HuH-7 (cell line): ENCODE results near the gene HLA-DOA.

Experiments used
- DNase-seq: peaks from one replicate; pipeline ENCODE4 v3.0.0; 2011; ENCODE audit warnings: low spot score

The HLA-DOA gene

GRCh38 chr6:33008944-33009861 is at the start of gene HLA-DOA:
HLA-DOA (minus strand) TSS chr6:33009591.
- DNase-seq: no peak

GRCh38 chr6:33057222-33058150 is 48.1 kb upstream of the HLA-DOA start:
- no peak for DNase-seq

- no peak for DNase-seq
These were observed 43.8 kb upstream of the HLA-DOA start for GRCh38 chr6:33053230-33053629.

GRCh38 chr6:33052627-33053026 is 43.2 kb upstream of the HLA-DOA start:
- no peak for DNase-seq

GRCh38 chr6:33050014-33050810 is 40.8 kb upstream of the HLA-DOA start:
- DNase-seq: no peak

- DNase-seq: no peak
These were observed 40.1 kb upstream of the HLA-DOA start for GRCh38 chr6:33049323-33050013.

- no peak for DNase-seq
These were observed 30.8 kb upstream of the HLA-DOA start for GRCh38 chr6:33040157-33040556.

GRCh38 chr6:33036535-33036934 is 27.1 kb upstream of the HLA-DOA start:
- no peak for DNase-seq

GRCh38 chr6:33034554-33034953 is 25.2 kb upstream of the HLA-DOA start:
- DNase-seq: no peak

- DNase-seq: no peak
These were observed 20.9 kb upstream of the HLA-DOA start for GRCh38 chr6:33030245-33030644.

GRCh38 chr6:33029328-33030184 is 20.2 kb upstream of the HLA-DOA start:
- DNase-seq: no peak

GRCh38 chr6:33028220-33028849 is 18.9 kb upstream of the HLA-DOA start:
- DNase-seq: no peak

GRCh38 chr6:33024521-33024920 is 15.1 kb upstream of the HLA-DOA start:
- no peak for DNase-seq

- DNase-seq: no peak
These were observed 14.1 kb upstream of the HLA-DOA start for GRCh38 chr6:33023536-33023935.

- no peak for DNase-seq
These were observed 12.5 kb upstream of the HLA-DOA start for GRCh38 chr6:33021917-33022316.

GRCh38 chr6:33019372-33019771 is 10.0 kb upstream of the HLA-DOA start:
- DNase-seq: no peak

- DNase-seq: no peak
These were observed 9.5 kb upstream of the HLA-DOA start for GRCh38 chr6:33018904-33019303.

- no peak for DNase-seq
These were observed 9.0 kb upstream of the HLA-DOA start for GRCh38 chr6:33018418-33018817.

GRCh38 chr6:33017694-33018353 is 8.4 kb upstream of the HLA-DOA start:
- DNase-seq: no peak
